GM12873 (cell line): ENCODE data around the gene CD40.

Experiments used
- CTCF ChIP-seq: IDR thresholded peaks from 2 replicates; pipeline ENCODE4 v1.5.1; 2012; ENCODE audit warnings: low read depth, mild to moderate bottlenecking, moderate library complexity, low read length, control low read depth; ENCODE audit not compliant: insufficient read depth; ENCODE audit errors: missing control alignments

Gene CD40

GRCh38 chr20:46144432-46145025, 26.4 kb downstream of the CD40 start:
- TF ChIP-seq CTCF, result no peak

- no peak for TF ChIP-seq CTCF
Measured at GRCh38 chr20:46145713-46146112, 27.6 kb downstream of the CD40 start.

GRCh38 chr20:46148313-46149208, 30.4 kb downstream of the CD40 start:
- TF ChIP-seq CTCF, result no peak

- no peak for TF ChIP-seq CTCF
Measured at GRCh38 chr20:46150943-46151342, 32.8 kb downstream of the CD40 start.

GRCh38 chr20:46151936-46152335, 33.8 kb downstream of the CD40 start:
- peak; percentile 67 for TF ChIP-seq CTCF

- no peak for TF ChIP-seq CTCF
Measured at GRCh38 chr20:46152824-46153586, 34.9 kb downstream of the CD40 start.

GRCh38 chr20:46154305-46154704, 36.2 kb downstream of the CD40 start:
- TF ChIP-seq CTCF, result no peak
